Ureter (tissue), 1 donor: ENCODE data around the gene GNB2. TPM values are rescaled to one million over a fixed set of nuclear protein-coding genes. Genes with fewer than 3 reads are reported as not detected.
A peak's percentile ranks its signal among the peaks of the same experiment; 100 is the strongest.

Experiments used
- DNase-seq: peaks from one replicate; pipeline ENCODE4 v3.0.0-alpha.2; 2020; ENCODE audit warnings: low spot score
- total RNA-seq: library from RNA; stranded (reverse); gene quantifications from one replicate; pipeline ENCODE4 v1.2.4, GENCODE V29; 2023
- donor health status: DM: yes; HTN: yes; CAD: no.

Gene GNB2
- total RNA-seq: 225 TPM

- peak; percentile 100 for DNase-seq
Measured at GRCh38 chr7:100673302-100673941, at the start of gene GNB2. Gene GNB2 (plus strand): TSS chr7:100673740. CDS start chr7:100676266, 2,526 bp downstream.

GRCh38 chr7:100623951-100624824 lies 49.4 kb upstream of the GNB2 start:
- no peak for DNase-seq

GRCh38 chr7:100626055-100626454 lies 47.5 kb upstream of the GNB2 start:
- no peak for DNase-seq

GRCh38 chr7:100626530-100627237 lies 46.9 kb upstream of the GNB2 start:
- DNase-seq: peak; percentile 83

GRCh38 chr7:100627238-100627549 lies 46.3 kb upstream of the GNB2 start:
- no peak for DNase-seq

- no peak for DNase-seq
Measured at GRCh38 chr7:100629117-100629716, 44.3 kb upstream of the GNB2 start.

GRCh38 chr7:100630066-100630465 lies 43.5 kb upstream of the GNB2 start:
- no peak for DNase-seq

GRCh38 chr7:100632951-100633717 lies 40.4 kb upstream of the GNB2 start:
- DNase-seq: no peak

- DNase-seq: no peak
Measured at GRCh38 chr7:100639995-100640516, 33.5 kb upstream of the GNB2 start.

GRCh38 chr7:100640517-100641440 lies 32.8 kb upstream of the GNB2 start:
- no peak for DNase-seq

- DNase-seq: no peak
Measured at GRCh38 chr7:100641463-100641859, 32.1 kb upstream of the GNB2 start, which contains the start of gene TFR2. Gene TFR2 (minus strand): TSS chr7:100641552. CDS start chr7:100641509, 43 bp downstream.

GRCh38 chr7:100641860-100642533 lies 31.5 kb upstream of the GNB2 start:
- no peak for DNase-seq

- no peak for DNase-seq
Measured at GRCh38 chr7:100642534-100642907, 31.0 kb upstream of the GNB2 start.

- no peak for DNase-seq
Measured at GRCh38 chr7:100649826-100650565, 23.5 kb upstream of the GNB2 start.

GRCh38 chr7:100654908-100655831 lies 18.4 kb upstream of the GNB2 start:
- DNase-seq: no peak

GRCh38 chr7:100655908-100656674 lies 17.4 kb upstream of the GNB2 start, which contains the start of gene ACTL6B:
Gene ACTL6B (minus strand): TSS chr7:100656448. CDS start chr7:100656354, 94 bp downstream.
- no peak for DNase-seq
